A549 (cell line): Measurements from ENCODE around the gene RHOB. TPM values are rescaled to one million over a fixed set of nuclear protein-coding genes. Genes with fewer than 3 reads are reported as not detected.
A peak's percentile ranks its signal among the peaks of the same experiment; 100 is the strongest.

Experiments used
- ATAC-seq, 2 experiments: fragments of 200-7000 bp in 1 of 2; fragments of >200 bp in 1 of 2; cut with Nextera tagmentation in 1 of 2; cut with Tn5 transposase in 1 of 2; 3 replicates each; pipeline versions ENCODE4 v1.8.0 to v1.9.1; 2018 to 2020; ENCODE audit warnings: mild to moderate bottlenecking in 1 of 2, moderate library complexity in 1 of 2
- CTCF ChIA-PET: fragments of 300-600 bp; sonication (Branson Sonifier 250); formaldehyde crosslinking; extraction: SDS; loops from one replicate; lab custom pipeline; 2021; ENCODE audit warnings: antibody characterized with exemption, inconsistent platforms; lab: Yijun Ruan, JAX
- POLR2A ChIA-PET: fragments of 350-600 bp; formaldehyde crosslinking; extraction: SDS; loops from one replicate; lab custom pipeline; 2021; ENCODE audit warnings: antibody characterized with exemption, inconsistent platforms; lab: Yijun Ruan, JAX
- DNase-seq, 2 experiments: peaks; one replicate each; pipeline versions ENCODE4 v3.0.0 to v3.0.0-alpha.2; 2011 to 2016; ENCODE audit warnings: low read depth in 1 of 2, low spot score in 1 of 2
- FAIRE-seq: peaks from 2 replicates; lab custom pipeline; 2011; peaks lifted over from hg19 to GRCh38; lab: Jason Lieb, UNC
- H3K27ac ChIP-seq, 2 experiments: fragments of >200 bp; sonication (Bioruptor Twin); formaldehyde crosslinking; 3 replicates each; pipeline ENCODE4 v1.5.1; 2016 to 2017
- H3K4me1 ChIP-seq: fragments of >200 bp; sonication (Bioruptor Twin); formaldehyde crosslinking; 3 replicates; pipeline ENCODE4 v1.6.1; 2016
- H3K4me2 ChIP-seq: fragments of >200 bp; sonication (Bioruptor Twin); formaldehyde crosslinking; 3 replicates; pipeline ENCODE4 v1.6.1; 2016
- H3K4me3 ChIP-seq: fragments of >200 bp; sonication (Bioruptor Twin); formaldehyde crosslinking; 3 replicates; pipeline ENCODE4 v1.5.1; 2016
- H3K9me3 ChIP-seq: fragments of >200 bp; sonication (Bioruptor Twin); formaldehyde crosslinking; 3 replicates; pipeline ENCODE4 v1.6.1; 2016
- CBX8 ChIP-seq: fragments of 200-600 bp; sonication (generic); IDR thresholded peaks from 2 replicates; pipeline ENCODE4 v1.6.1; 2016
- CEBPB ChIP-seq, 2 experiments: fragments of >200 bp in 1 of 2; sonication (Bioruptor Twin) in 1 of 2; formaldehyde crosslinking in 1 of 2; IDR thresholded peaks; 2 replicates each; pipeline ENCODE4 v1.6.1; 2012 to 2016
- CHD2 ChIP-seq: fragments of 150-350 bp; IDR thresholded peaks from 2 replicates; pipeline ENCODE4 v1.6.1; 2014; ENCODE audit warnings: low read length; ENCODE audit not compliant: partially characterized antibody
- CHD4 ChIP-seq: fragments of 200-600 bp; sonication (generic); IDR thresholded peaks from 2 replicates; pipeline ENCODE4 v1.6.1; 2016; ENCODE audit warnings: antibody characterized with exemption, mild to moderate bottlenecking, borderline replicate concordance
- EHMT2 ChIP-seq: fragments of 200-600 bp; sonication (generic); IDR thresholded peaks from 2 replicates; pipeline ENCODE4 v1.6.1; 2016; ENCODE audit warnings: antibody characterized with exemption, low read depth, mild to moderate bottlenecking, moderate library complexity
- EP300 ChIP-seq, 2 experiments: fragments of >200 bp; sonication (Bioruptor Twin); formaldehyde crosslinking; IDR thresholded peaks; 2 replicates in 1 of 2; 3 replicates in 1 of 2; pipeline ENCODE4 v1.6.1; 2016 to 2017
- FOSL2 ChIP-seq, 2 experiments: fragments of 450-650 bp in 1 of 2; fragments of >200 bp in 1 of 2; sonication (Bioruptor Twin) in 1 of 2; formaldehyde crosslinking; IDR thresholded peaks; 2 replicates each; pipeline versions ENCODE4 v1.5.0 to v1.6.1; 2016 to 2020; ENCODE audit warnings: mild to moderate bottlenecking in 1 of 2, moderate library complexity in 1 of 2
- FOXS1 ChIP-seq: fragments of 250-450 bp; sonication (Bioruptor Pico); IDR thresholded peaks from 2 replicates; pipeline ENCODE4 v1.5.0; 2020; ENCODE audit warnings: mild to moderate bottlenecking, moderate library complexity
- GATA3 ChIP-seq: IDR thresholded peaks from 2 replicates; pipeline ENCODE4 v1.6.1; 2012; ENCODE audit warnings: borderline replicate concordance
- HEYL ChIP-seq: fragments of 250-450 bp; sonication (Bioruptor Pico); IDR thresholded peaks from 2 replicates; pipeline ENCODE4 v1.8.0; 2021; ENCODE audit warnings: mild to moderate bottlenecking, moderate library complexity
- HOXA7 ChIP-seq: fragments of 250-450 bp; sonication (Bioruptor Pico); IDR thresholded peaks from 2 replicates; pipeline ENCODE4 v1.5.0; 2020; ENCODE audit warnings: mild to moderate bottlenecking, moderate library complexity
- HOXB13 ChIP-seq: fragments of 250-450 bp; sonication (Bioruptor Pico); IDR thresholded peaks from 2 replicates; pipeline ENCODE4 v1.5.0; 2020; ENCODE audit warnings: low read depth, mild to moderate bottlenecking, moderate library complexity
- KDM1A ChIP-seq: fragments of 200-600 bp; sonication (generic); IDR thresholded peaks from 2 replicates; pipeline ENCODE4 v1.6.1; 2016; ENCODE audit warnings: low read depth, mild to moderate bottlenecking
- MAZ ChIP-seq: fragments of 150-350 bp; IDR thresholded peaks from 2 replicates; pipeline ENCODE4 v1.6.1; 2014; ENCODE audit warnings: antibody characterized with exemption, low read depth, low read length, borderline replicate concordance
- MYC ChIP-seq: IDR thresholded peaks from 2 replicates; pipeline ENCODE4 v1.6.1; 2012; ENCODE audit warnings: mild to moderate bottlenecking, inconsistent platforms, low read length, improper control_type of control experiment, borderline replicate concordance
- POLR2A ChIP-seq: IDR thresholded peaks from 2 replicates; pipeline ENCODE4 v1.6.1; 2012; ENCODE audit warnings: mild to moderate bottlenecking, low read length
- POLR2AphosphoS2 ChIP-seq: conservative IDR thresholded peaks from 2 replicates; pipeline ENCODE4 v1.6.1; 2012; ENCODE audit warnings: low read length, improper control_type of control experiment, inconsistent platforms
- SMC3 ChIP-seq: fragments of >200 bp; sonication (Bioruptor Twin); formaldehyde crosslinking; IDR thresholded peaks from 3 replicates; pipeline ENCODE4 v1.6.1; 2018; ENCODE audit warnings: inconsistent platforms
- TFCP2L1 ChIP-seq: fragments of 250-450 bp; sonication (Bioruptor Pico); IDR thresholded peaks from 2 replicates; pipeline ENCODE4 v1.5.0; 2021; ENCODE audit warnings: mild to moderate bottlenecking
- ZC3H11A ChIP-seq: fragments of 450-650 bp; IDR thresholded peaks from 2 replicates; pipeline ENCODE4 v1.6.1; 2014; ENCODE audit warnings: antibody characterized with exemption, mild to moderate bottlenecking
- whole genome bisulfite sequencing: methylation state at CpG from one replicate; pipeline ENCODE4 v1.1.6; 2017; ENCODE audit errors: missing lambda C conversion rate; 5-methylcytosine and 5-hydroxymethylcytosine counted together
- polyA plus RNA-seq, 4 experiments: library from polyadenylated mRNA; depleted of rRNA in 3 of 4; stranded (reverse); fragments of >200 nt; fragmentation: RNase III in 1 of 4; extraction: RNeasy Plus Mini Kit Qiagen cat#74134 plus additional on column Dnase treatment in 1 of 4; gene quantifications; 2 replicates in 3 of 4; 3 replicates in 1 of 4; pipeline ENCODE4 v1.2.3, GENCODE V29; 2011 to 2017
- TF ChIP-seq, protein P1 (sequence below): fragments of 250-450 bp; sonication (Bioruptor Pico); IDR thresholded peaks from 2 replicates; pipeline ENCODE4 v1.5.0; 2021; ENCODE audit warnings: mild to moderate bottlenecking, moderate library complexity, borderline replicate concordance
- TF ChIP-seq, protein P2 (sequence below): fragments of >200 bp; sonication (Bioruptor Twin); formaldehyde crosslinking; IDR thresholded peaks from 2 replicates; pipeline ENCODE4 v1.6.1; 2016
- TF ChIP-seq, protein P3 (sequence below): fragments of 150-350 bp; IDR thresholded peaks from 2 replicates; pipeline ENCODE4 v1.6.1; 2014; ENCODE audit warnings: low read depth, mild to moderate bottlenecking, low read length
- TF ChIP-seq, protein P4 (sequence below): IDR thresholded peaks from 2 replicates; pipeline ENCODE4 v1.6.1; 2012

The RHOB gene
- polyA plus RNA-seq, 2 of the 4 experiments (the other 2 are of a cell fraction), result 84.5 to 157 TPM

DNA sequence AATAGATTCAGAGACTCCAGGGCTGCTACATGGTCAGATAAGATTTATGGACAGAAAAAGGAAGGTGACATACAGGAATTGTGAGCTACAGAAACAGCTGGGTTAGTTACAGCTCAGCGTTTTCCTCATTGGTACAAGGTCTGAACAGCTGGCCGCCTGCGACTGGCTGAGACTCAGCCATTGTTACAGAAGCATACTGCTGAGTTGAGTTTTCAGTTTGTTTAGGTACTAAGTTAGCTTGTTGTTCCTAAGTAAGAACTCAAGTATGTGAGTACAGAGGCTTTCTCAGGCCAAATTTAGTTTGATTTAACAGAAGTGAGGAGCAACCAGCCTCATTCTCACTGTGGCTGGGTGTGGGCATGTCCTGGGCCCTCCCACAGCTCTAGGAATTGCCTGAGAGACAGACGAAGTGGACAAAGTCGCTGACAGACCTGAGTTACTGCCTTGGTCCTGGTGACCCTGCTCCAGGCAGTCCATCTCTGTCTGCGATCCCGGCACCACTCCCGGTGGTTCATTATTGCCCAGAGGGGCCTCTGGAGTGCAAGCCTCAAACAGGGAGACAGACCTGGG lies 27.8 kb upstream of the RHOB start:
- TF ChIP-seq HOXA7 (CRISPR knock-in tag) (no peak), TFCP2L1 (CRISPR knock-in tag) (no peak), ZC3H11A (no peak), POLR2A (no peak), CHD4 (no peak), SMC3 (no peak)
- TF ChIP-seq, protein P1, sequence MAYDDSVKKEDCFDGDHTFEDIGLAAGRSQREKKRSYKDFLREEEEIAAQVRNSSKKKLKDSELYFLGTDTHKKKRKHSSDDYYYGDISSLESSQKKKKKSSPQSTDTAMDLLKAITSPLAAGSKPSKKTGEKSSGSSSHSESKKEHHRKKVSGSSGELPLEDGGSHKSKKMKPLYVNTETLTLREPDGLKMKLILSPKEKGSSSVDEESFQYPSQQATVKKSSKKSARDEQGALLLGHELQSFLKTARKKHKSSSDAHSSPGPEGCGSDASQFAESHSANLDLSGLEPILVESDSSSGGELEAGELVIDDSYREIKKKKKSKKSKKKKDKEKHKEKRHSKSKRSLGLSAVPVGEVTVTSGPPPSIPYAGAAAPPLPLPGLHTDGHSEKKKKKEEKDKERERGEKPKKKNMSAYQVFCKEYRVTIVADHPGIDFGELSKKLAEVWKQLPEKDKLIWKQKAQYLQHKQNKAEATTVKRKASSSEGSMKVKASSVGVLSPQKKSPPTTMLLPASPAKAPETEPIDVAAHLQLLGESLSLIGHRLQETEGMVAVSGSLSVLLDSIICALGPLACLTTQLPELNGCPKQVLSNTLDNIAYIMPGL (CRISPR knock-in tag), result no peak
- TF ChIP-seq, all 56 proteins: peak for 0
- Histone ChIP-seq H3K4me2 (no peak overlapping the region), H3K9me3 (no peaks in the 10 kb centered on the region), H3K4me3 (no peak overlapping the region), H3K27ac (no peak overlapping the region), H3K4me1 (peaks cover 7% of the 10 kb centered on the region; the same call in 1 of the 3 replicates)
- 77% methylated on average over 8 of the region's 8 CpGs for WGBS
- ChIA-PET CTCF (interaction anchor here (0.9 to 10.8 kb wide), 12 partner anchors 7 to 232 kb away, joined by 3 to 128 read pairs (median 5); partner anchors contain the start of gene HS1BP3), POLR2A (interaction anchor here (1.4 kb wide), 1 partner anchor 28 kb away, joined by 6 read pairs; the partner anchor contains the start of gene RHOB)
- FAIRE-seq (no peak), DNase-seq (no peak), ATAC-seq (peak; percentile 26 to 30; a peak in 3 of 6 replicates)

DNA sequence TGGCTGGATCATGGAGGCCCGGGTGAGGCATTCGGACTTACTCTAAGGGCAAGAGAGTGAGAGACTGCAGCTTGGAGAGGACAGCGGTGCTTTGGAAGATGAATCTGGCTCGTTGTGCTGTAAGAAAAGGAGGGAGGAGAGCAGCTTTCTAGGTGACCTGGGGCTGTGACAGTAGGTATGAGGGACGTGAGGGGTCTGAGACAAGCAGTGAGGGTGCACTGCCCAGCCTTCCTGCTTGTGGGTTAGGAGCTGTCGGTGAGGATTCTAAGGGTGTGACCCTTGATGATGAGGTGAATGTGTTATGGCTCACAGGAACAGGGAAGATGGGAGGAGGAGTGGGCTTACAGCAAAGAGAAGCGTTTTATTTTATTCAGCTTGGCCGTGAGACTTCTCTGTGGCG lies 27.1 kb upstream of the RHOB start:
- WGBS, result 73% methylated on average over 8 of the region's 9 CpGs
- ChIA-PET POLR2A (no interaction called here), CTCF (interaction anchor here (1.1 to 15.9 kb wide), 10 partner anchors 7 to 231 kb away, joined by 3 to 128 read pairs (median 10); partner anchors contain the start of gene HS1BP3)
- DNase-seq, result no peak
- Histone ChIP-seq H3K4me3 (no peak overlapping the region), H3K9me3 (no peaks in the 10 kb centered on the region)
- TF ChIP-seq, protein P1 (CRISPR knock-in tag), result no peak
- TF ChIP-seq, protein P2, sequence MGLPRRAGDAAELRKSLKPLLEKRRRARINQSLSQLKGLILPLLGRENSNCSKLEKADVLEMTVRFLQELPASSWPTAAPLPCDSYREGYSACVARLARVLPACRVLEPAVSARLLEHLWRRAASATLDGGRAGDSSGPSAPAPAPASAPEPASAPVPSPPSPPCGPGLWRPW, result no peak
- no peak for TF ChIP-seq CBX8
- TF ChIP-seq KDM1A, result no peak
- TF ChIP-seq CEBPB (IDR thresholded peaks at IDR 0.05), result no peak
- TF ChIP-seq MYC, result no peak
- TF ChIP-seq FOXS1, result no peak
- TF ChIP-seq TFCP2L1 (CRISPR knock-in tag), result no peak
- no peak for TF ChIP-seq CHD2
- TF ChIP-seq, all 56 proteins: peak for 0
- peaks cover 7% of the 10 kb centered on the region; the same call in 1 of the 3 replicates for H3K4me1 ChIP-seq
- FAIRE-seq, result no peak
- no peak overlapping the region for H3K27ac ChIP-seq
- ATAC-seq, result peak in 1 of 2 experiments; percentile 8; a peak in 2 of 6 replicates
- no peak overlapping the region for H3K4me2 ChIP-seq

DNA sequence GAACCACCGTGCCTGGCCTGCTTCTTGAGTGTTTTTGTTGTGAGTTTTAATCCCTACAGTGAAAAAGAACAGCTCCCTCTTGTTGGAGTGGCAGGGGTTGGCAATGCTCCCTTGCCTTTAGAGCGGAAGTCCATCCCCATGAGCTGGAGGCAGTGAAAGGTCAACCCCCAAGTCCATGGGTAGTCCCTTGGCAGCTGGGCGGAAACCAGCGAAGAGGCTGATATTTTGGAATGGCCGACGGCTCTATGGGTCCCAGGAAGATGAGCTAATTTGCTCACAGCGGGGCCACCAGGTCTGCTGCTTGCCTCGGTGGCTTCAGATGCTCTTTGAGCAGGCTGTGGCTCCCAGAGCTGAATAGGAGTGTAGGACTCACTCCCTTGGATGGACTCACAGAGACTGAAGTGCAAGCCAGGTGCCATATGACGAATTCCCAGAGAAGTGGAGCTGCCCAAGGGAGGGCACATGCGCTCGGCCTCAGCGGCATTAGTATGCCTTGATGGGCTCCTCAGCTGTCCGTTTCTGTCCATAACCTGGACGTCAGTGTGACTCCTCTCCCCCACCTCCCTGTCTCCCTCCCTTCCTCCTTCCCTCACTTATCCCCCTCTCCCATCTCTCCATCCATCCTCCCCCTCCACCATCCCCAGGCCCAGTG lies 25.4 kb upstream of the RHOB start:
- CTCF ChIA-PET, result interaction anchor here (0.6 to 15.9 kb wide), 12 partner anchors 9 to 240 kb away, joined by 3 to 128 read pairs (median 12); partner anchors contain the start of gene HS1BP3
- no peak for FAIRE-seq

More for the DNA sequence above, 25.4 kb upstream of the RHOB start:
- POLR2A ChIA-PET, result interaction anchor here (4.6 kb wide), 1 partner anchor 26 kb away, joined by 33 read pairs; the partner anchor contains the start of gene RHOB
- TF ChIP-seq, protein P3, sequence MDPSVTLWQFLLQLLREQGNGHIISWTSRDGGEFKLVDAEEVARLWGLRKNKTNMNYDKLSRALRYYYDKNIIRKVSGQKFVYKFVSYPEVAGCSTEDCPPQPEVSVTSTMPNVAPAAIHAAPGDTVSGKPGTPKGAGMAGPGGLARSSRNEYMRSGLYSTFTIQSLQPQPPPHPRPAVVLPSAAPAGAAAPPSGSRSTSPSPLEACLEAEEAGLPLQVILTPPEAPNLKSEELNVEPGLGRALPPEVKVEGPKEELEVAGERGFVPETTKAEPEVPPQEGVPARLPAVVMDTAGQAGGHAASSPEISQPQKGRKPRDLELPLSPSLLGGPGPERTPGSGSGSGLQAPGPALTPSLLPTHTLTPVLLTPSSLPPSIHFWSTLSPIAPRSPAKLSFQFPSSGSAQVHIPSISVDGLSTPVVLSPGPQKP, result no peak
- no peak for TF ChIP-seq MAZ
- TF ChIP-seq EHMT2, result no peak
- no peak for TF ChIP-seq EP300 (IDR thresholded peaks at IDR 0.05)
- no peak for TF ChIP-seq HOXB13
- TF ChIP-seq, protein P2, result no peak
- no peak for TF ChIP-seq HEYL
- TF ChIP-seq POLR2A, result no peak
- no peak for TF ChIP-seq POLR2AphosphoS2
- no peak for TF ChIP-seq FOSL2 (IDR thresholded peaks at IDR 0.05)
- TF ChIP-seq FOSL2 (CRISPR knock-in tag; IDR thresholded peaks at IDR 0.05), result no peak
- TF ChIP-seq ZC3H11A, result no peak
- no peak for TF ChIP-seq GATA3
- TF ChIP-seq, protein P4, sequence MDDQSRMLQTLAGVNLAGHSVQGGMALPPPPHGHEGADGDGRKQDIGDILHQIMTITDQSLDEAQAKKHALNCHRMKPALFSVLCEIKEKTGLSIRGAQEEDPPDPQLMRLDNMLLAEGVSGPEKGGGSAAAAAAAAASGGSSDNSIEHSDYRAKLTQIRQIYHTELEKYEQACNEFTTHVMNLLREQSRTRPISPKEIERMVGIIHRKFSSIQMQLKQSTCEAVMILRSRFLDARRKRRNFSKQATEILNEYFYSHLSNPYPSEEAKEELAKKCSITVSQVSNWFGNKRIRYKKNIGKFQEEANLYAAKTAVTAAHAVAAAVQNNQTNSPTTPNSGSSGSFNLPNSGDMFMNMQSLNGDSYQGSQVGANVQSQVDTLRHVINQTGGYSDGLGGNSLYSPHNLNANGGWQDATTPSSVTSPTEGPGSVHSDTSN, result no peak
- ATAC-seq (no peak), DNase-seq (no peak)
- Histone ChIP-seq H3K4me2 (no peak overlapping the region), H3K4me1 (0 out of 3 replicates have a peak, but pooled peaks cover 2% of the 10 kb centered on the region), H3K27ac (no peak overlapping the region), H3K4me3 (no peak overlapping the region), H3K9me3 (no peaks in the 10 kb centered on the region)
- WGBS, result 84% methylated on average over 14 of the region's 14 CpGs
